NCI-H82 treated with DMSO at 0.1 percent for 48 hours (cell line): ENCODE results near the gene DENND2C.
A peak's percentile ranks its signal among the peaks of the same experiment; 100 is the strongest.

Experiments
- DNase-seq: peaks from one replicate; lab custom pipeline; 2025; ENCODE audit not compliant: unreplicated experiment; lab: John Stamatoyannopoulos, UW

Gene DENND2C

DNA sequence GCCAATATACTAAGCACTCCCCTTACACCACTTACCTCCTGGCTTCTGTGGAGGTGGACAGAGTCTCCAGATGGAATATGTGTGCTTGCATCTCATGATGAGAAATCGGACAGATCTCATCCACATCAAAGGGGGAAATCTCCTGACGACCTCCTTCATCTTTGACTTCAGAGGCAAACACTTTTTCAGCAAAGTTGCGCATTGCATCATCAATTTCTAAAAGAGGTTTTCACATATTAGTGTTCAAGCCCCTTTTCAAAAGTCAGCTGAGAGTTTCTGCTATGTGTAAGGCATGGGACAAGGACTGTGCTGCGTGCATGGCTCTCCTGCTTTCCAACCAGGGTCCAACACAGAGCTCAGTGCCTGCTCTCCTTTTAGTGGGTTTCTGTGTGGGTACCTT, 18.7 kb upstream of the DENND2C start:
- no peak for DNase-seq

- no peak for DNase-seq
Observed at GRCh38 chr1:114685851-114686250, 16.0 kb upstream of the DENND2C start.

- no peak for DNase-seq
Observed at GRCh38 chr1:114677691-114678090, 7.8 kb upstream of the DENND2C start.

DNA sequence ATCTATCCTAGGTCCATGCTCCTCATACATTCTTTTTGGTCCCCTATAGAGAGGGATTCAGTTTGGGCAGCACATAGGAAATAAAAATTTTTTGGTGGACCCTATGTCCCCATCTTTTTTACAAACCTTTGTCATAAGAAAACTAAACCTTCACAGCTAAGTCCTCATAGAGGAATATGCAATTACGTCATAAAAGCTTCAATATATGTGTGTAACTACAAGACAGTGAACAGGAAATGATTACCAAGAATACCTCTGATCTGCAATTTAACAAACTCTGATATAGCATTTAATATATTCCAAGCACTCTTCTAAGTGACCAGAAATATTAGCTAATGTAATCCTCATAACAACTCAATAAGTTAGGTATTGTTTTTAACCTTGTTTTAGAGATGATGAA, 6.3 kb upstream of the DENND2C start:
- DNase-seq = no peak

DNA sequence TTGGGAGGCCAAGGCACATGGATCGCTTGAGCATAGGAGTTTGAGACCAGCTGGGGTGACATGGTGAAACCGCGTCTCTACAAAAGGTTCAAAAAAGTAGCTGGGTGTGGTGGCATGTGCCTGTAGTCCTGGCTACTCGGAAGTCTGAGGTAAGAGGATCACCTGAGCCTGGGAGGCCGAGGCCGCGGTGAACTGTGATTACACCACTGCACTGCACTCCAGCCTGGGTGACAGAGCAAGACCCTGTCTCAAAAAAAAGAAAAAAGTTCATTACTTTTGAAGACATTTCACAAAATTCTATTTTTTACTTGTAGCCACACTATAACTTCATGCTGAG, 2.1 kb upstream of the DENND2C start:
- DNase-seq = no peak

DNA sequence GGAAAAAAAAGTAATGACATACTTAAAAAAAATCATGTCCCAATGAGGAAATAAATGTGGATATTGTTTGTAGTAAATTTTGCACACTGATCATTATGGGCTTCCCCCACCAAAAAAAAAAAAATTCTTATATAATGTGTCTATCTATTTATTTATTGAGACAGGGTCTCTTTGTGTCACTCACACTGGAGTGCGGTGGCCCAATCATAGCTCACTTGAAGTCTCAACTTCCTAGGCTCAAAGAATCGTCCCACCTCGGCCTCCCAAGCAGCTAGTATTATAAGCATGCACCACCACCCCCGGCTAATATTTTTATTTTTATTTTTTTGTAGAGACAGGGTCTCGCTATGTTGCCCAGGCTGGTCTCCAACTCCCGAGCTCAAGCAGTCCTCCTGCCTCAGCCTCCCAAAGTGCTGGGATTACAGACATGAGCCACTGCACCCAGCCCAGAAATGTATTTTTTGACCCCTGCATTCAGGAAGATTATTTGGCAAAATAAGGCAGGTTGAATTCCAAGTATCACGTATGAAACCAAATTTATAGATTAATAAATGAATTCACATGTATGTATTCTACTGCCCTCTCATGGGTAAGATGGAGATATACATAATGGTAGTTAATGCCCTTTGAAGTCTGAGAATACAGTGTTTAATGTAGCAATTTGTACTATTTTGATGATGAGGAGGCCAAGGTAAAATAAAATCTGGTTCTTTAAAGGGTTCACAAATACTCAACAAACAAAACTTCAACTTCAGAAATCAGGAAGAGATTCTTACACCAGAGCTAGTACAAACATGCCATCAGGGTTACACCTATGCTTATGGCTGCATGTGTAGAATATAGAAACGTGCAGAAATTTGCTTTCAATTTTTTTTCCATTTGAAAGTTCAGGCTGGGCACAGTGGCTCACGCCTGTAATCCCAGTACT, 1.4 kb upstream of the DENND2C start:
- no peak for DNase-seq

- DNase-seq = peak; percentile 56
Observed at GRCh38 chr1:114670083-114671010, 498 bp upstream of the DENND2C start.

DNA sequence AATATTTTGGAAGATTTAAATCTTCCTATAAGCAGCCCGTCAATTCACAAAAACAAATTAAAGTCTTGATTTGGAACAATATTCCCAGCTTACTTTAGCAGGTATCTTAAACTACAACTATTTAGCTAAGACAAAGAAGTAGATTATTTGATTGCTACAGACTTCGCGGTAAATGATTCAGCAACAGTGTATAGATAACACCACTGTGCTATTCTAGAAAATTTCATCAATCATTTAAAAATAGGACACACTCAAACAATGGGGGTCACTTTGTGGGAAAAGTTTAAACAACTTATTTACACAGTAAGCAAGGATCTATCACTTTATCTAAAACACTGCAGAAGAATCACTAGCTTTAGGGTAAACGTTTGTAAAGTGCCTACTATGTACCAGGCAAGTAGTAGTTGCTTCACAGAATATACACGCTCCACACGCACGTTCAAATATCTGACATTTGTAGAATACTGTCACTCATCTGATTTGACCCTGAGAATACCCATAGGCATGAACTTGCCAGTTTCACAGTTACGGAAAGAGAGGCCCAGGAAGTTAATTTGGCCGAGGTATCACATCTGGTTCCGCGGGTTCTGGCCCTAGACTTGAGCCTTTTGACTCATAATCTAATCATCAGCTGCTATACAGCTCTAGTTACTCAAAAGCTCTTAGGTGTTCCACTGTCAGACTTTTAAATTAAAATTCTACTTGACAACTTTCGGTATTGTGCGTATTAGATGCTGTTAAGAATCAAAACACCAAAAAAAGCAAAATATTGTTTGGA, 876 bp downstream of the DENND2C start:
- DNase-seq = no peak

- DNase-seq = no peak
Observed at GRCh38 chr1:114668373-114668772, 1.5 kb downstream of the DENND2C start.

GRCh38 chr1:114666954-114667353, 2.9 kb downstream of the DENND2C start:
- DNase-seq = no peak

DNA sequence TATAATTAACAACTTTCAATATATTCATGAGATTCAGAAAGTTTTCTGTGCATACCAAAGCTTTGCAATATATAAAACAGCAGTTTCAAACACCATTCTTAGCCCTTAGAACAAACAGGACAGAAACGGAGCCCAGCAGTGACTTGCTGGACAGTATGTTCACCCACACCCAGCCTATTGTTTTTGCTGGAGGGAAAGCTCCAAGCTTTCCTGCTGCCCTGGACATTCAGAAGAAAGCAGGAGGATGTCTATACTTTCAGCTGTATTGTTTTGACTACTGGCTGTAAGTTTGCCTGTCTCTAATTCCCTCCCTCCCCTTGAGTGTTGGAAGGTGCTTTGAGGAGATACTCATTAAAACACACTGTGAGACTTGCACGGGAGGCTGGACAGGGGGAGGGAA, 9.6 kb downstream of the DENND2C start:
- no peak for DNase-seq

DNA sequence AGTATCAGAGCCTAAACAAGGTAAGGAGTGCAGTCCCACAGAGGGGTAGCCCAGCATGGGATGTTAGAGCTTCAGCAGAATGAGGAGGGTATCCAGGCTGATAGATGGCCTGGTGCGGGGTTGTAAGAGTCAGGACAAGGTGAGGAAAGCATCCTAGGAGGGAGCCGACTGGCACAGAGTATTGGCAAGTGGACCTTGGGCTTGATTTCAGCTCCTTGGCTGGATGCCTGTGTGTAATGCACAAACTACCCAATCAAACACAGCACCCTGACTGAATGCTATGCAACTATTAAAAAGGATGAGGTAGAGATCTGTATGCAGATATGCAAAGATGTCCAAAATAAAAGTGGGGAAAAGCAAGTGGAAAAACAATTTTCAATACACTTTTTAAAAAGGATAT, 18.0 kb downstream of the DENND2C start:
- no peak for DNase-seq

DNA sequence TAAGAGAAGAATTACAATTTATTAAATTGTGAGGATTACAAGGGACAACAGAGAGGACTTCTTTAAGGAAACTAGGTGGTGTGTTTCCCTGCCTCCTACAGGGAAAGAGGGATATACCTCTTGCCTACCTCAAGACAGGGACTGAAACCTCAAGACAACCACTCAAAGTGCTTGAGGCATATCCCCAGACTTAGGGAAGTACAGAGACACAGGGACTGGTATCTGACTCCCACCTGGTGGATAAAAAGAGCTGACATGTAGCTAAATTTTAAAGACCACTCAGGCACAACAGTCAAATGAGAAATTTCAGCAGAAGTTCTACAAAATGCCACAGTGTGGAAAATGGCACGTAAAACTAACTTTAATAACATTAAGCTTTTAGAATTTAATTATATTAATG, 21.3 kb downstream of the DENND2C start:
- no peak for DNase-seq

DNA sequence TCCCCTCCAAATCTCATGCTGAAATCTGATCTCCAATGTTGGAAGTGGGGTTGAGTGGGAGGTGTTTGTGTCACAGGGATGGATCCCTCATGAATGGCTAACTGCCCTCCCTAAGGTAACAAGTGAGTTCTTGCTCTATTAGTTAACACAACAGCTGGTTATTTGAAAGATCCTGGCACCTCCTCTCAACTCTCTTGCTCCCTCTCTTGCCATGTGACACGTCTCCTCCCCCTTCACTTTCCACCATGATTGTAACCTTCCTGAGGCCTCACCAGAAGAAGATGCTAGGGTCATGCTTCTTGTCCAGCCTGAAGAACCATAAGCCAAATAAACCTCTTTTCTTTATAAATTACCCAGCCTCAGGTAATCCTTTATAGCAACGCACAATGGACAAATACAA, 28.5 kb downstream of the DENND2C start:
- DNase-seq = no peak

DNA sequence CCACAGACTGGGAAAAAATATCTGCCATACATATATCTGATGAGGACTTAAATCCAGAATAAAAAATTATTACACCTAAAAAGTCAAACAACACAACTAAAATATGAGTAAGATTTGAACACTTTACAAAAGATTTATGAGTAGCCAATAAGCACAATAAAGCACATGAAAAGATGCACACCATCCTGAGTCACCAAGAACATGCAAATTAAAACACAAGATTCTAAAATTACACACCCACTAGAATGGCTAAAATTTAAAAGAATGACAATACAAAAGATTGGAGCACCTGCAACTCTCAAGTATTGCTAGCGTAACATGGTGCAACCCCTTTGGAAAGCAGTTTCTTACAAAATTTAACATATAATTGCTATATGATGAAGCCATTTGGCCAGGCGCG, 30.9 kb downstream of the DENND2C start:
- no peak for DNase-seq

- no peak for DNase-seq
Observed at GRCh38 chr1:114632427-114632826, 37.4 kb downstream of the DENND2C start.

DNA sequence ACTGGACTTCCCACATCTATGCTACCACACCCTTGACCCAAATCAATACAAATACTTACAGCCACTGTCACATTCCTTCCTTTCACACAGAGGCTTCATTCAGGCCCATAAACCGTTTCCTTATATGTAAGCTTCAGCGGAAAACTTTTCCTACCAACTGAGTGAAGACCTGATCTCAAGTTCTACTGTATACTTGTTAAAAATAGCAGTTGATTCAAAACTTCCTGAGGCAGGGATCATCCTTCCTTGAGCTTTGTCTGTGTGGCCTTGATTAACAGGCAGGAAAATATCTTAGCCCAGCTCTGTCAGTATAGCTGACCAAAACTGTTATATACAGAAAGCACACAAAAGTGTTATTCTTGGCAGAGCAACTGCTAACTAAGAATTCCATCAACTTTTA, 42.7 kb downstream of the DENND2C start:
- no peak for DNase-seq

- DNase-seq = no peak
Observed at GRCh38 chr1:114623364-114623763, 46.5 kb downstream of the DENND2C start.

DNA sequence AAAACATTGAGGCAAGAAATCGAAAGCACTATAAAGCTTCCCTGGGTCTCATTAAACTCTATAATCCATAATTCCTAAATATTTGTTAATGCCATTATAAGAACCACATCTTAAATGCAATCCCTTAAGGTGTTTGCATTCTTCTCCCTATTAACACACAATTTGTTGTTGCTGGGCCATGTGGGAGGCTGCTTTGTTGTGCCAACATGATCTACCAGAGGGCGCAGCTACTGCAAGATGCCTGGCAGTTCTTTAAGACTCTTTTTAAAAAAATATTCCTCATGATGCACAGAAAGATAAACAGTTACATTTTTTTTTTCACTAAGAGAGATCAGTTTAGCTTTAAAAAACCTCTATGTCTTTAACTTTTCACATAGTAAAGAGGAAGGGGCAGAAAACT, 49.4 kb downstream of the DENND2C start:
- DNase-seq = no peak

DNA sequence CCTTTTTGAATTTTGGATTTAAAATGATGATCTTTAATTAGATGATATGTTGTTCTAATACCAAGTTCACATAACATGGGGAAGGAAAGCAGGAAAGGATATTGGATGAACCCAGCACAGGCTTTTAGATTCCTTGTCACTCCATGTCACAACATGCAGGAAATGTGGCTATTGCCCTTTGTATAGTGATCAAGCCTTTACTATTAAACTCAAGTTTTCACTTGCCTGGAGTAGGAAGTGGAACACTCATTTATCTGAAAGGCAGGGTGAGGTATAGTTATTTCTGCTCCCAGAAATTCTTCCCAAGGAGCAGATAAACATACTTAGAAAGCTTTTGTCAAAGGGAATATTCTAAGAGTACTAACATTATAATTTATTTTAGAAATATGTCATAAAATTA, 51.2 kb downstream of the DENND2C start:
- DNase-seq = no peak

DNA sequence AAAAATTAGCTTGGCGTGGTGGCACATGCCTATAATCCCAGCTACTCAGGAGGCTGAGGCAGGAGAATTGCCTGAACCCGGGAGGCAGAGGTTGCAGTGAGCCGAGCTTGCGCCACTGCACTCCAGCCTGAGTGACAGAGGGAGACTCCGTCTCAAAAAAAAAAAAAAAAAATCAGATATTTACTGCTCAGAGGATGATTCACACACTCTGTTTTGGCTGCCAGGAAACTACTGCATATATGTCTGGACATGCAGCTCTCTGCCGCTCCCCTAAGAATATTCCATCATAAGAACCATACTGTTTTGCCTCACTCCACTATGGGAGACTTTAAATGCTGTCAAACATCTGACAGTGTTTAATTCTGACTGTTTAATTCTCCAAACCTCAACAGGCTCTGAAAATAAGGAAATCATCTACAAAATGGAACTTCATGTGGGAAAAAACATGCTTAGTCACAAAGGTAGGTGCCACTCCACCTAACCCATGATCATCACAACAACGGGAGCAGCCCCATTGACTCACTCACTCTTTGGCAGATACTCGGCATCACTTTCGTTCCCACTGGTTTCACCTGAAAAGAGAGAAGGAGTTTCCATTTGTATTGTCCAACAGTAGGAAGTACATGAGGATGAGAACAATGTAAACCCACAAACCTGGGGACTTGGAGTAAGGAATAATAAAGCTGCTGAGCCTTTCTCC, 59.2 kb downstream of the DENND2C start:
- DNase-seq = no peak
